22Rv1 (cell line): ENCODE results near the gene DENND5B.

Source experiments
- CTCF ChIP-seq: fragments of 450-650 bp; IDR thresholded peaks from 2 replicates; pipeline ENCODE4 v1.5.1; 2017; ENCODE audit warnings: mild to moderate bottlenecking
- ZFX ChIP-seq: fragments of 450-650 bp; IDR thresholded peaks from 2 replicates; pipeline ENCODE4 v1.6.1; 2017; ENCODE audit warnings: antibody characterized with exemption, borderline replicate concordance

- TF ChIP-seq CTCF (no peak), ZFX (no peak)
These were observed 14.6 kb upstream of the DENND5B start for GRCh38 chr12:31605531-31605930.
